Endodermal cell (in vitro differentiated cells): ENCODE results near the gene TRDN. TPM values are rescaled to one million over a fixed set of nuclear protein-coding genes. Genes with fewer than 3 reads are reported as not detected.

Experiments used
- DNase-seq: peaks from one replicate; pipeline ENCODE4 v3.0.0-alpha.2; 2017
- H3K27ac ChIP-seq: 2 replicates; pipeline ENCODE4 v1.5.1; 2013; ENCODE audit warnings: mild to moderate bottlenecking, low read depth, low read length, moderate library complexity
- H3K27me3 ChIP-seq: 2 replicates; pipeline ENCODE4 v1.6.1; 2013; ENCODE audit warnings: mild to moderate bottlenecking, low read length, moderate library complexity; ENCODE audit not compliant: insufficient read depth, control insufficient read depth, poor library complexity, severe bottlenecking
- H3K36me3 ChIP-seq: 2 replicates; pipeline ENCODE4 v1.7.0; 2013; ENCODE audit warnings: mild to moderate bottlenecking, low read length, moderate library complexity; ENCODE audit not compliant: control insufficient read depth, insufficient read depth
- H3K4me1 ChIP-seq: one replicate; pipeline ENCODE4 v1.7.0; 2013; ENCODE audit warnings: low read length; ENCODE audit not compliant: control insufficient read depth, insufficient read depth
- H3K4me3 ChIP-seq: 2 replicates; pipeline ENCODE4 v1.5.1; 2013; ENCODE audit warnings: mild to moderate bottlenecking, low read length, moderate library complexity
- H3K9ac ChIP-seq: 2 replicates; pipeline ENCODE4 v1.6.1; 2013; ENCODE audit warnings: mild to moderate bottlenecking, low read length, moderate library complexity; ENCODE audit not compliant: poor library complexity, severe bottlenecking; ENCODE audit errors: extremely low read depth
- H3K9me3 ChIP-seq: 2 replicates; pipeline ENCODE4 v1.6.1; 2013; ENCODE audit warnings: mild to moderate bottlenecking, low read length, moderate library complexity; ENCODE audit not compliant: control insufficient read depth
- H3K27ac Mint-ChIP-seq: 2 replicates; pipeline ENCODE4 v1.8.0; 2020; ENCODE audit warnings: mixed read lengths
- H3K27me3 Mint-ChIP-seq: 2 replicates; pipeline ENCODE4 v1.8.0; 2021; ENCODE audit warnings: mild to moderate bottlenecking, mixed read lengths; ENCODE audit not compliant: insufficient read depth
- H3K36me3 Mint-ChIP-seq: 2 replicates; pipeline ENCODE4 v1.8.0; 2020; ENCODE audit warnings: low read depth, mixed read lengths
- H3K4me1 Mint-ChIP-seq: 2 replicates; pipeline ENCODE4 v1.8.0; 2020; ENCODE audit warnings: mixed read lengths
- H3K4me3 Mint-ChIP-seq: 2 replicates; pipeline ENCODE4 v1.8.0; 2020; ENCODE audit warnings: mild to moderate bottlenecking, moderate library complexity, mixed read lengths
- H3K9me3 Mint-ChIP-seq: 2 replicates; pipeline ENCODE4 v1.8.0; 2020; ENCODE audit warnings: mild to moderate bottlenecking, mixed read lengths
- WGBS, 2 experiments: methylation state at CpG; one replicate each; pipeline versions ENCODE4 v1.1.5 to v1.1.7; 2013; ENCODE audit warnings: missing lambda C conversion rate in 2 of 2, mixed read lengths in 1 of 2; ENCODE audit not compliant: insufficient coverage in 1 of 2, insufficient read length in 1 of 2; 5-methylcytosine and 5-hydroxymethylcytosine counted together
- total RNA-seq, 2 donors: library from RNA; stranded (reverse); fragmentation: NEBNext Ultra II Directional in 1 of 2; extraction: Animal tissue kit (Norgen Biotek cat#: 25700) in 1 of 2; gene quantifications; 2 replicates in 1 of 2; 3 replicates in 1 of 2; pipeline ENCODE4 v1.2.1, GENCODE V29; 2021
- TF ChIP-seq, protein P1 (sequence below): fragments of 200-600 bp; sonication (generic); conservative IDR thresholded peaks from 2 replicates; pipeline ENCODE4 v1.5.0; 2021; ENCODE audit warnings: antibody characterized with exemption, mild to moderate bottlenecking

The TRDN gene
- total RNA-seq, 2 donors from 2014 or later, result 74.4 to 136 TPM

DNA sequence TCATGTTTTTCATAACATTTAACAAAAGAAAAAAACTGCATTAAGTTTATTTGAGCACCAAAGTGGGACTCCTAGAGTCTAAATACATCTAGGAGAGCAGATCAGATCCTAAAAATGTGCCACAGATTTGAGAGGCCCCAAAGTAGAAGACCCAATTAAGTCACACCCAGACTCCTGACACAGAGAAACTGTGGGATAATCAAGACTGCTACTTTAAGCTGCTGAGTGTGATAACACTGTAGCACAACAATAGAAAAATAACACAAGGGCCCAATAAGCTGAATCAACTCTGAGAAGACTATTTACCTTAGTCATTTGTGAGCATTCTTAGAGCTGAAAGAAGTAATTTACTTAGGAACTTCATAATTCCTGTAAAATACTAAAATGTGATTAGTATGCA lies 26.0 kb downstream of the TRDN start:
- peaks cover 12% of the 10 kb centered on the region for H3K4me1 ChIP-seq
- H3K9me3 ChIP-seq, result no peaks in the 10 kb centered on the region
- Mint-ChIP-seq H3K27me3 (no peaks in the 10 kb centered on the region), H3K4me3 (peak overlapping the region; percentile 31), H3K4me1 (peaks cover 16% of the 10 kb centered on the region), H3K9me3 (no peaks in the 10 kb centered on the region), H3K36me3 (no peaks in the 10 kb centered on the region), H3K27ac (peak overlapping the region; percentile 79)
- H3K4me3 ChIP-seq, result no peak overlapping the region
- H3K27me3 ChIP-seq, result no peaks in the 10 kb centered on the region
- no peak overlapping the region for H3K27ac ChIP-seq
- no peak overlapping the region for H3K9ac ChIP-seq
- H3K36me3 ChIP-seq, result no peaks in the 10 kb centered on the region
- TF ChIP-seq, protein P1, sequence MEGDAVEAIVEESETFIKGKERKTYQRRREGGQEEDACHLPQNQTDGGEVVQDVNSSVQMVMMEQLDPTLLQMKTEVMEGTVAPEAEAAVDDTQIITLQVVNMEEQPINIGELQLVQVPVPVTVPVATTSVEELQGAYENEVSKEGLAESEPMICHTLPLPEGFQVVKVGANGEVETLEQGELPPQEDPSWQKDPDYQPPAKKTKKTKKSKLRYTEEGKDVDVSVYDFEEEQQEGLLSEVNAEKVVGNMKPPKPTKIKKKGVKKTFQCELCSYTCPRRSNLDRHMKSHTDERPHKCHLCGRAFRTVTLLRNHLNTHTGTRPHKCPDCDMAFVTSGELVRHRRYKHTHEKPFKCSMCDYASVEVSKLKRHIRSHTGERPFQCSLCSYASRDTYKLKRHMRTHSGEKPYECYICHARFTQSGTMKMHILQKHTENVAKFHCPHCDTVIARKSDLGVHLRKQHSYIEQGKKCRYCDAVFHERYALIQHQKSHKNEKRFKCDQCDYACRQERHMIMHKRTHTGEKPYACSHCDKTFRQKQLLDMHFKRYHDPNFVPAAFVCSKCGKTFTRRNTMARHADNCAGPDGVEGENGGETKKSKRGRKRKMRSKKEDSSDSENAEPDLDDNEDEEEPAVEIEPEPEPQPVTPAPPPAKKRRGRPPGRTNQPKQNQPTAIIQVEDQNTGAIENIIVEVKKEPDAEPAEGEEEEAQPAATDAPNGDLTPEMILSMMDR, result no peak
- no peak for DNase-seq

GRCh38 chr6:123604067-123604466 lies 32.7 kb downstream of the TRDN start:
- no peak for DNase-seq
- Histone ChIP-seq H3K9ac (no peak overlapping the region), H3K27me3 (no peaks in the 10 kb centered on the region), H3K4me3 (no peak overlapping the region), H3K4me1 (no peaks in the 10 kb centered on the region), H3K27ac (peak overlapping the region; percentile 6), H3K36me3 (no peaks in the 10 kb centered on the region), H3K9me3 (no peaks in the 10 kb centered on the region)
- Mint-ChIP-seq H3K36me3 (no peaks in the 10 kb centered on the region), H3K4me1 (peaks cover 32% of the 10 kb centered on the region), H3K9me3 (no peaks in the 10 kb centered on the region), H3K27ac (no peak overlapping the region), H3K4me3 (no peak overlapping the region), H3K27me3 (no peaks in the 10 kb centered on the region)
- TF ChIP-seq, protein P1, result no peak
- 64 to 79% methylated on average over 4 to 6 of the region's 6 CpGs for WGBS, 2 experiments

- no peak overlapping the region for H3K4me3 ChIP-seq
- 97 to 100% methylated on average over 3 of the region's 3 CpGs for WGBS, 2 experiments
- no peak for DNase-seq
- no peak overlapping the region for H3K27ac Mint-ChIP-seq
- no peaks in the 10 kb centered on the region for H3K27me3 ChIP-seq
- no peak overlapping the region for H3K9ac ChIP-seq
- no peaks in the 10 kb centered on the region for H3K4me1 ChIP-seq
- no peaks in the 10 kb centered on the region for H3K27me3 Mint-ChIP-seq
- H3K4me3 Mint-ChIP-seq, result no peak overlapping the region
- H3K9me3 ChIP-seq, result peaks cover 8% of the 10 kb centered on the region
- TF ChIP-seq, protein P1, result no peak
- no peaks in the 10 kb centered on the region for H3K36me3 ChIP-seq
- peaks cover 8% of the 10 kb centered on the region for H3K36me3 Mint-ChIP-seq
- no peak overlapping the region for H3K27ac ChIP-seq
- H3K9me3 Mint-ChIP-seq, result no peaks in the 10 kb centered on the region
- peaks cover 19% of the 10 kb centered on the region for H3K4me1 Mint-ChIP-seq
Measured at GRCh38 chr6:123598011-123598410, 38.7 kb downstream of the TRDN start.
